Activated CD4-positive, alpha-beta memory T cell treated with anti-CD3 and anti-CD28 coated beads, Interleukin-2, amount 10 ng/mL, durations not matched to agents 7 days and 5 days (primary cell): ENCODE measurements around the gene COP1. TPM values are rescaled to one million over a fixed set of nuclear protein-coding genes. Genes with fewer than 3 reads are reported as not detected.
"Not testable (repeated sequence)": the region's sequence is repeated elsewhere in the genome, so short reads cannot be mapped to it uniquely, and the experiment has no call there.

ENCODE experiments used
- CTCF ChIA-PET: fragments of 350-600 bp; sonication (Branson Sonifier 250); formaldehyde crosslinking; loops from one replicate; lab custom pipeline; 2021; ENCODE audit warnings: antibody characterized with exemption, inconsistent platforms; lab: Charles Lee
- POLR2A ChIA-PET: fragments of 350-600 bp; sonication (Branson Sonifier 250); formaldehyde crosslinking; loops from one replicate; lab custom pipeline; 2021; ENCODE audit warnings: antibody characterized with exemption; lab: Charles Lee
- DNase-seq: peaks from one replicate; pipeline ENCODE4 v3.0.0-alpha.2; 2020
- H3K27ac Mint-ChIP-seq: one replicate; pipeline ENCODE4 v1.8.0; 2021; ENCODE audit warnings: mild to moderate bottlenecking, mixed read lengths
- H3K27me3 Mint-ChIP-seq: one replicate; pipeline ENCODE4 v1.8.0; 2021; ENCODE audit warnings: mixed read lengths
- H3K36me3 Mint-ChIP-seq: one replicate; pipeline ENCODE4 v1.8.0; 2021; ENCODE audit warnings: low read depth, mixed read lengths
- H3K4me1 Mint-ChIP-seq: one replicate; pipeline ENCODE4 v1.8.0; 2021; ENCODE audit warnings: mixed read lengths
- H3K4me3 Mint-ChIP-seq: one replicate; pipeline ENCODE4 v1.8.0; 2021; ENCODE audit warnings: mild to moderate bottlenecking, mixed read lengths
- H3K9me3 Mint-ChIP-seq: one replicate; pipeline ENCODE4 v1.8.0; 2021; ENCODE audit warnings: mixed read lengths
- total RNA-seq, 2 experiments: library from RNA; stranded (reverse); gene quantifications; one replicate each; pipeline ENCODE4 v1.2.3, GENCODE V29; 2021

COP1 gene
- total RNA-seq, 2 experiments from 2014 or later = 38.8 to 41.4 TPM

DNA sequence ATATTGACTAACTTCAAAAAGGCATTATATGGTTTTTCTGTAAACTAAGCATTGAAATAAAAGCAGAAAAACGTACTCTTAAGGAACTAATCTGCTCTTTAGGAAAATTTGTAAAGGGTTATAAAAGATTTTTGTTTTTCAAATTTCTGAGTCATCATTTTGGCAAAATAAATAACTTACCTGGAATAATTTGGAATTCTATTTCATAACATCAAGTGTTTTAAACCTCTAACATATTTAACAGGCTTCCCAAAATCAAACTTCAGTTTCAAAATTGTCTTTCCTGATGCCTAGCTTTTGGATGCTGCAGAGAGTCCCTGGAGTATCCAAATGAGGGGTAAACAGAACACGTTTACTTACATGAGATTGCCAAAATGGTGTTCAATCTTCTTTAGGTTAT lies 108.5 kb downstream of the COP1 start:
- Mint-ChIP-seq H3K4me1 (peaks cover 3% of the 10 kb centered on the region), H3K4me3 (no peak overlapping the region), H3K36me3 (peaks cover 63% of the 10 kb centered on the region), H3K9me3 (peaks cover 23% of the 10 kb centered on the region), H3K27me3 (no peaks in the 10 kb centered on the region), H3K27ac (no peak overlapping the region)
- ChIA-PET CTCF (no interaction called here), POLR2A (no interaction called here)
- no peak for DNase-seq

DNA sequence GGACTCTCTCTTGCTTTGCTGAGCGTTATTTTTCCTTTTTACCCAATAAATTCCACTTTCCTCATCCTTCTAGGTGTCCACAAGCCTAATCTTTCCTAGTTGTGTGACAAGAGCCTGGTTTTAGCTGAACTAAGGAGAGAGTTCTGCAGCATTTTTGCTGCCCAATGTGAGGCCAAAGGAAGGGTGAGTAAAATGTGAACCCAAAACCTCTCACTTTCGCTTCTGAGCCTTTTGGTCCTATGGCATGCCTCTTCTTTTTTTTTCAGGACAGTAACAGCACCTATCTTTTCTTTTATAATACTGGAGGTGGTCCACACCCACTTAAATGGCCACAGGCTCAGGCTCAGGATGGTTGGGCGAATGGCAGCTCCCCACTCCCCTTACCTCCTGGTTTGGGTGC lies 111.1 kb downstream of the COP1 start:
- H3K27me3 Mint-ChIP-seq = no peaks in the 10 kb centered on the region

DNA sequence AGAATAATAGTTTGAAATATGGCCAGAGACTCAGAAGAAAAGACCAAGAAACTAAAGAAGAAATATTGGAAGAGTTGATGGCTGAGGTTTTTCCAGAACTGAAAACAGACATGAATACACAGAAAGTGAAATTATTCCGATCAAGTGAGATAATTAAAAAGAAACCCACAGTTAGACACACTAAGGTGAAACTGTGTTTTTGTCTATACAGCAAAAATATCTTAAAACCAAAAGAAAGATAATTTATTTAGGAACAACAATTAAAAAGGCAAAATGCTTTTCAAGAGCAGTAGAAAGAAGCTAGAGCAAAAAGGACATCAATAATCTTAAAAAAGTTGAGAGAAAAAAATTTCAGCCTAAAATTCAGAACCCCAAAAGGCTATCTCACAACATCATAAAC lies 116.3 kb downstream of the COP1 start:
- POLR2A ChIA-PET = no interaction called here
- Mint-ChIP-seq H3K4me1 (peaks cover 2% of the 10 kb centered on the region), H3K27me3 (no peaks in the 10 kb centered on the region), H3K36me3 (peaks cover 42% of the 10 kb centered on the region), H3K4me3 (no peak overlapping the region), H3K9me3 (peaks cover 5% of the 10 kb centered on the region), H3K27ac (no peak overlapping the region)
- no peak for DNase-seq
- CTCF ChIA-PET = no interaction called here

More for the DNA sequence above, 111.1 kb downstream of the COP1 start:
- H3K4me3 Mint-ChIP-seq = no peak overlapping the region
- DNase-seq = no peak
- H3K4me1 Mint-ChIP-seq = peaks cover 3% of the 10 kb centered on the region
- peaks cover 17% of the 10 kb centered on the region for H3K9me3 Mint-ChIP-seq
- peaks cover 51% of the 10 kb centered on the region for H3K36me3 Mint-ChIP-seq
- CTCF ChIA-PET = no interaction called here
- POLR2A ChIA-PET = no interaction called here
- H3K27ac Mint-ChIP-seq = no peak overlapping the region

DNA sequence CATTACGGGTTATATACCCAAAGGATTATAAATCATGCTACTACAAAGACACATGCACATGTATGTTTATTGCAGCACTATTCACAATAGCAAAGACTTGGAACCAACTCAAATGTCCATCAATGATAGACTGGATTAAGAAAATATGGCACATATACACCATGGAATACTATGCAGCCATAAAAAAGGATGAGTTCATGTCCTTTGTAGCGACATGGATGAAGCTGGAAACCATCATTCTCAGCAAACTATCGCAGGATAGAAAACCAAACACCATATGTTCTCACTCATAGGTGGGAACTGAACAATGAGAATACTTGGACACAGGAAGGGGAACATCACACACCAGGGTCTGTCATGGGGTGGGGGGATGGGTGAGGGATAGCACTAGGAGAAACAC lies 119.3 kb downstream of the COP1 start:
- DNase-seq, H3K4me3 Mint-ChIP-seq: not testable (repeated sequence)

DNA sequence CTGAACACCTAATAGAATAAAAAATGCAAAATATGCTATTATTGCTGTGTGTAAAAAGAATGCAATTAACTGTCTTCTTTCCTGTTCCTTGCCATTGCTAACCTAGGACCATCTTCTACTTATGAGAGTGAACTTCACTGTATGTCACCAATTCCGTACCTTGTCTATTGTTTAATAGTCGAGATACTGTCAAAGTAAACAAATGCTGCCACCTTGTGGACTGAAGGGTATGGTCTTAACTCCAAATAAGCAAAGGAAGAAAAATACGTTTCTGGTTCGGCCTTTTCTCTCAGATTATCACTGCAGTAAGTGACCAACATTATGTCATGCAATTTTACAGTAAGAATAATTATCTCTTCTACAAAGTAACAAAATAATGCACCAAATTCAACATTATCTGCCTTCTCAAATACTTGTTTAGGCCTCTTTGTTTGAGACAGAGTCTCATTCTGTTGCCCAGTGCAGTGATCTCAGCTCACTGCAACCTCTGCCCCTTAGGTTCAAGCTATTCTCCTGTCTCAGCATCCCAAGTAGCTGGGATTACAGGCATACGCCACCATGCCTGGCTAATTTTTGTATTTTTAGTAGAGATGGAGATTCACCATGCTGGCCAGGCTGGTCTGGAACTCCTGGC lies 133.4 kb downstream of the COP1 start:
- H3K9me3 Mint-ChIP-seq = peaks cover 18% of the 10 kb centered on the region
- H3K27me3 Mint-ChIP-seq = no peaks in the 10 kb centered on the region
- H3K27ac Mint-ChIP-seq = no peak overlapping the region
- ChIA-PET POLR2A (no interaction called here), CTCF (interaction anchor here (1.1 to 1.3 kb wide), 2 partner anchors 134 to 755 kb away, joined by 3 to 4 read pairs; partner anchors contain the start of gene COP1)
- H3K36me3 Mint-ChIP-seq = peaks cover 38% of the 10 kb centered on the region
- no peak overlapping the region for H3K4me3 Mint-ChIP-seq
- DNase-seq = no peak
- no peaks in the 10 kb centered on the region for H3K4me1 Mint-ChIP-seq

More for the DNA sequence above, 119.3 kb downstream of the COP1 start:
- POLR2A ChIA-PET, H3K9me3 Mint-ChIP-seq, H3K27me3 Mint-ChIP-seq, CTCF ChIA-PET, H3K27ac Mint-ChIP-seq, H3K4me1 Mint-ChIP-seq: not testable (repeated sequence)
- peaks cover 53% of the 10 kb centered on the region for H3K36me3 Mint-ChIP-seq

DNA sequence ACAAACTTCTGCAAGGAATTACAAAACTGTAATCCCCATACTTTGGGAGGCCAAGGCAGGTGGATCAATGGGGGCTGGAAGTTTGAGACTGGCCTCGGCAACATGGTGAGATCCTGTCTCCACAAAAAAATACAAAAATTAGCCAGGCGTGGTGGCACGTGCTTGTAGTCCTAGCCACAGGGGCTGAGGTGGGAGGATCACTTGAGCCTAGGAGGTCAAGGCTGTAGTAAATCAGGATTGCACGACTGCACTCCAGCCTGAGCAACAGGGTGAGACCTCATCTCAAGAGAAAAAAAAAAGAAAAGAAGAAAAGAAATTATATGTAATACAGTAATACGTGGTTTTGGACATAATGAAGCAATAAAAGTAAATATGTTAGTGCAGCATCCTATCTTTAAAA lies 138.2 kb downstream of the COP1 start:
- CTCF ChIA-PET = no interaction called here
- Mint-ChIP-seq H3K9me3 (no peaks in the 10 kb centered on the region), H3K27me3 (no peaks in the 10 kb centered on the region), H3K4me1 (no peaks in the 10 kb centered on the region), H3K4me3 (no peak overlapping the region), H3K36me3 (peaks cover 11% of the 10 kb centered on the region), H3K27ac (no peak overlapping the region)
- POLR2A ChIA-PET = no interaction called here
- DNase-seq = no peak

DNA sequence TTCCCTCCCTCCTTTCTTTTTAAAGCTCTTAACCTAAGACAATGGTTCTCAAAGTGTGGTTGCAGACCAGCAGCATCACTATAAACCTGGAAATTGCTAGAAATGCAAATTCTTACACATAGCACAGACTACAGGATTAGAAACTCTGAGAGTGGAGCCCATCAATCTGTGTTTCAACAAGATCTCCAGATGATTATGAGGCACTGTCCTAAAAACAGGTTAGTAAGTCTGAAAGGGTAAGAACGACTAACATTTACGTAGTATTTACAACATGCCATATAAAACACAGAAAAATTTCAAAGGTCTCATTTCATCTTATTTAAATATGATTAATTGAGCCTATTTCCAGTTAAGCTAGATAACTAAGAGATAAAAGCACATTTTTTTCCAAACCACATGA lies 138.8 kb downstream of the COP1 start:
- Mint-ChIP-seq H3K9me3 (no peaks in the 10 kb centered on the region), H3K27ac (no peak overlapping the region)

DNA sequence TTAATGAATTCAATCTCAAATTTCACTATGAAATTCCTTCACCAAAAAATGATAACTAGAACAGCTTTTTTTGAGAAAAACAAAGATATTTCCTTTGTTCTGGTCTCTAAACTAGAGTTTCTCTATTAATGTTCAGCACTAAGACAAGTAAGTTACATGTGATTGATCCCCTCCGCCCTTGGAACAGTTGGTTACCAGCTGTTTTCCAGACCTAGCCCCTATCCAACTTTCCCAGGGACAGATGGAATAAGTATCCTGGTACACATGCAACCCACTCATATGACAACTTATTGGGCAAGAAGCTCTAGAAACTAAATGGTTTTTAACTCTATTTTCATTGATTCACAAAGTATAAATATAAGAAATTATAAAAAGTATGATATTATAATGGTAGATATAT lies 140.4 kb downstream of the COP1 start:
- no peaks in the 10 kb centered on the region for H3K9me3 Mint-ChIP-seq
- no peak for DNase-seq
- no peaks in the 10 kb centered on the region for H3K4me1 Mint-ChIP-seq
- no peaks in the 10 kb centered on the region for H3K27me3 Mint-ChIP-seq
- POLR2A ChIA-PET = interaction anchor here (2.2 kb wide), 1 partner anchor 11 kb away, joined by 5 read pairs; no protein-coding TSS in a partner anchor
- CTCF ChIA-PET = no interaction called here
- H3K27ac Mint-ChIP-seq = no peak overlapping the region
- H3K36me3 Mint-ChIP-seq = peaks cover 12% of the 10 kb centered on the region
- no peak overlapping the region for H3K4me3 Mint-ChIP-seq

More for the DNA sequence above, 138.8 kb downstream of the COP1 start:
- ChIA-PET POLR2A (no interaction called here), CTCF (no interaction called here)
- Mint-ChIP-seq H3K4me1 (no peaks in the 10 kb centered on the region), H3K36me3 (peaks cover 11% of the 10 kb centered on the region), H3K4me3 (no peak overlapping the region), H3K27me3 (no peaks in the 10 kb centered on the region)
- DNase-seq = no peak

DNA sequence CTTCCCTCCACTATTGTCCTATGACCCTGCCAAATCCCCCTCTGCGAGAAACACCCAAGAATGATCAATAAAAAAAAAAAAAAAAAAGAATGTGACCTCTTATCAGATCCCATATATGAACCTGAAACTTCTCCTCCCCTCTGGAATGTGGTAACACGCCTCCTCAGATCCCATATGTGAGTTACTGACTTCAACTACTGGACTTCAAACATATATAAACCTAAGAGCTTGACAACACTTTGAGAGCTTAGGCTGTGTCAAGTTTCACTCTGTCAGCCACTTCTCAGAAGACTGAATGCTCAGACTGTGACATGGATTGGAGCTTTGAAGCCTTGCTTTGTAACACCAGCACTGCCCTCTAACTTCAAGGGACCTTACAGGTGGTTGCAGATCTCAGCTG lies 148.4 kb downstream of the COP1 start:
- Mint-ChIP-seq H3K36me3 (peaks cover 7% of the 10 kb centered on the region), H3K9me3 (no peaks in the 10 kb centered on the region), H3K27ac (no peak overlapping the region), H3K27me3 (no peaks in the 10 kb centered on the region), H3K4me3 (no peak overlapping the region), H3K4me1 (no peaks in the 10 kb centered on the region)
- no peak for DNase-seq
- ChIA-PET POLR2A (no interaction called here), CTCF (interaction anchor here (0.8 kb wide), 1 partner anchor 10 kb away, joined by 4 read pairs; no protein-coding TSS in a partner anchor)

DNA sequence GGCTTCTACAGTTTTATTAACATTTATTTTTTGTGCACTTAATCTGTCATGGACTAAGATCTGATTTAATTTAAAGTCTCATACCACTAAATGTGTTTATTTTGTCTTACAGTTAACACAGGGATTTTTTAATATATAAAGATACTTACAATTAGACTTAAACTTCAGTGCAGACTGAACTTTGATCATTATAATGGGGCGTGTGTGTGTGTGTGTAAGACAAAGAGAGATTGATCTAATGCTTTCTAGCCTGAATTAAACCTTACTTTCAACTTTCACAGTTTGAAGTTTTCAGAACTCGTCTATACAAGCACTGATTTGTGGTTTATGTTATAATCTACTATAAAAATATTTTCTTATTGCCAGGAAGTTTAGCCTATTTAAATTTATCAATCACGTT lies 150.8 kb downstream of the COP1 start:
- POLR2A ChIA-PET = no interaction called here

DNA sequence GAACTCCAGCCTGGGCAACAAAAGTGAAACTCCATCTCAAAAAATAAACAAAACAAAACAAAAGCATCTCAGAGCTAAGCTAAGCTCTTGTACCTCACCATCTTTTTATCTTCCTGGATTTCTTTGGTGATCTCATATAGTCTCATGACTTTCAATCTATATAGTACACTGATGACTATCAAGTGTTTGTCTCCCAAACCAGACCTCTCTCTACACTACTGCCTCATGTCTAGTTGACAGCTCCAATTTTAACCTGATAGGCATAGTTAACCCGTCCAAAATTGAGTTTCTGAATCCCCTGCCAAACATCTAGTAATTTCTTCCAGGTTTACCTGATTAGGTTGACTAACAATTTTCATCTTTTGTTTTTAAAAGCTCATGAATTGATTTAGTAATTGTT lies 151.7 kb downstream of the COP1 start:
- H3K27ac Mint-ChIP-seq = no peak overlapping the region
- H3K9me3 Mint-ChIP-seq = no peaks in the 10 kb centered on the region
- ChIA-PET POLR2A (interaction anchor here (1.1 kb wide), 1 partner anchor 10 kb away, joined by 5 read pairs; no protein-coding TSS in a partner anchor), CTCF (no interaction called here)
- H3K27me3 Mint-ChIP-seq = no peaks in the 10 kb centered on the region
- H3K36me3 Mint-ChIP-seq = peaks cover 7% of the 10 kb centered on the region
- no peak overlapping the region for H3K4me3 Mint-ChIP-seq
- H3K4me1 Mint-ChIP-seq = no peaks in the 10 kb centered on the region
- no peak for DNase-seq

More for the DNA sequence above, 150.8 kb downstream of the COP1 start:
- no peak overlapping the region for H3K4me3 Mint-ChIP-seq
- no peaks in the 10 kb centered on the region for H3K27me3 Mint-ChIP-seq
- H3K9me3 Mint-ChIP-seq = no peaks in the 10 kb centered on the region
- H3K36me3 Mint-ChIP-seq = peaks cover 5% of the 10 kb centered on the region
- no peak overlapping the region for H3K27ac Mint-ChIP-seq
- CTCF ChIA-PET = no interaction called here
- no peak for DNase-seq
- H3K4me1 Mint-ChIP-seq = no peaks in the 10 kb centered on the region

DNA sequence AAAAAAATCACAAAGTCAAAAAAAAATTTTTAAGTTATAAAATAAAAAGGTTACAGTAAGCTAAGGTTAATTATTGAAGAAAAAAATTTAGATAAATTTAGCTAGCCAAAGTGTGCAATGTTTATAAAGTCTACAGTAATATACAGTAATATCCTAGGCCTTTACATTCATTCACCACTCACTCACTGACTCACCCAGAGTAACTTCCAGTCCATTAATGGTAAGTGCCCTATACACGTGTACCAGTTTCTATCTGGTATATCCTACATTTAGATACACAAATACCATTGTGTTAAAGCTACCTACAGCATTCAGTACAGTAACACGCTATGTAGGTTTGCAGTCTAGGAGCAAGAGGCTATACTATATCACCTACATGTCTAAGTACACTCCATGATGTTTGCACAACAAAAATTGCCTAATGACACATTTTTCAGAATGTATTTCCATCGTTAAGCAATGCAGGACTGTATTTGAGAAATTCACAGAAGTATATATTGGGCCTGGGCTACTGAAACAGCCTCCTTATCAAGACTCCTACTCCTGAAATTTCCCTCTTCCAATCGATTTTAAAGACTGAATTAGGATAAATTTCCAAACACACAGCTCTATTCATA lies 155.1 kb downstream of the COP1 start:
- Mint-ChIP-seq H3K9me3 (no peaks in the 10 kb centered on the region), H3K4me1 (no peaks in the 10 kb centered on the region)

DNA sequence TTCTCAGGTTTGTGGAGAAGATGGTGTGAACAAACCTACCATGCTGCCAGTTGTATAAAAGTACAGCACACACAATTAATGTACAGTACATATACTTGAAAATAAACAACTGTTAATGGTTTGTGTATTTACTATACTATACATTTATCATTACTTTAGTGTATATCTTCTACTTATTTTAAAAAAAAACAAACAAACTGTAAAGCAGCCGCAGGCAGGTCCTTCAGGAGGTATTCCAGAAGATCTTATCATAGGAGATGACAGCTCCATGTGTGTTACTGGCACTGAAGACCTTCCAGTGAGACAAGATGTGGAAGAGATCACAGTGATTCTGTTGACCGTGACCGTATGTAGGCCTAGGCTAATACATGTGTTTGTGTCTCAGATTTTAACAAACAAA lies 155.7 kb downstream of the COP1 start:
- H3K4me1 Mint-ChIP-seq = no peaks in the 10 kb centered on the region
- ChIA-PET POLR2A (no interaction called here), CTCF (no interaction called here)
- peaks cover 5% of the 10 kb centered on the region for H3K36me3 Mint-ChIP-seq
- no peak for DNase-seq
- H3K27ac Mint-ChIP-seq = no peak overlapping the region
- no peak overlapping the region for H3K4me3 Mint-ChIP-seq
- H3K27me3 Mint-ChIP-seq = no peaks in the 10 kb centered on the region
- H3K9me3 Mint-ChIP-seq = no peaks in the 10 kb centered on the region

More for the DNA sequence above, 155.1 kb downstream of the COP1 start:
- H3K27me3 Mint-ChIP-seq = no peaks in the 10 kb centered on the region
- DNase-seq = no peak
- ChIA-PET CTCF (no interaction called here), POLR2A (no interaction called here)
- H3K36me3 Mint-ChIP-seq = peaks cover 5% of the 10 kb centered on the region
- no peak overlapping the region for H3K4me3 Mint-ChIP-seq
- no peak overlapping the region for H3K27ac Mint-ChIP-seq

DNA sequence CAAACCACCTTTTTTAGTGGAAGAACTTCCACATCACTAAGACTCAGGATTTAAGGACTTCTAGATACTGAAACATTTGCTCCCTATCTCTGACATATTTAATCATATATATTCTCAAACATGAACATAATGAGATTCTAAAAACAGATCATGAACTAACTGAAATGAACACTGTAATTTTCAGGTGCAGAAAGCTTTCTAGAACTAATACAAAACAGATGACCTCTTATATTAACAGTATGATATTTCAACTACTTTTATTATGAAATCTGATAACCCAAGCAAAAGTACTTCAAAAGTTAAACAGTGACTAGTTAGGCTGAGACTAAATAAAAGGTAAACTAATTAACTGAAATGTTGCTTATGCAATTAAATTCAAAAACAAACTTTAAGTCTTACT lies 157.5 kb downstream of the COP1 start:
- Mint-ChIP-seq H3K9me3 (no peaks in the 10 kb centered on the region), H3K4me3 (no peak overlapping the region), H3K27me3 (no peaks in the 10 kb centered on the region), H3K4me1 (no peaks in the 10 kb centered on the region), H3K27ac (no peak overlapping the region), H3K36me3 (peaks cover 2% of the 10 kb centered on the region)
- ChIA-PET POLR2A (no interaction called here), CTCF (no interaction called here)
- DNase-seq = no peak
